GM13976 (cell line): Measurements from ENCODE around the gene RBM20.

Experiments used
- DNase-seq: peaks from one replicate; pipeline ENCODE4 v3.0.0; 2012; ENCODE audit warnings: low spot score
- CTCF ChIP-seq: IDR thresholded peaks from 2 replicates; pipeline ENCODE4 v1.5.1; 2012; ENCODE audit warnings: borderline replicate concordance, mild to moderate bottlenecking; ENCODE audit not compliant: insufficient read depth; ENCODE audit errors: extremely low read depth, missing control alignments, control extremely low read depth
- in situ Hi-C: fragments of 300-500 bp; cut with MboI; formaldehyde crosslinking; loops from one replicate; pipeline ENCODE4 v1.12.0; 2022; ENCODE audit warnings: low sequenced_read_pairs, mixed read lengths, inconsistent platforms; ENCODE audit not compliant: unreplicated experiment

RBM20 gene

GRCh38 chr10:110625356-110625894 is 18.7 kb upstream of the RBM20 start:
- in situ Hi-C loops, result no loop called here
- no peak for DNase-seq
- TF ChIP-seq CTCF, result no peak

GRCh38 chr10:110625951-110626855 is 17.9 kb upstream of the RBM20 start:
- no peak for DNase-seq
- TF ChIP-seq CTCF, result no peak
- in situ Hi-C loops, result no loop called here

- in situ Hi-C loops, result no loop called here
- TF ChIP-seq CTCF, result no peak
- DNase-seq, result no peak
These were observed 16.0 kb upstream of the RBM20 start for GRCh38 chr10:110628161-110628560.

GRCh38 chr10:110629680-110630191 is 14.4 kb upstream of the RBM20 start:
- in situ Hi-C loops, result no loop called here
- DNase-seq, result no peak

GRCh38 chr10:110631934-110632333 is 12.2 kb upstream of the RBM20 start:
- in situ Hi-C loops, result no loop called here
- no peak for TF ChIP-seq CTCF
- DNase-seq, result no peak

More at GRCh38 chr10:110629680-110630191, 14.4 kb upstream of the RBM20 start:
- TF ChIP-seq CTCF, result no peak

GRCh38 chr10:110632591-110633215 is 11.4 kb upstream of the RBM20 start:
- in situ Hi-C loops, result no loop called here
- TF ChIP-seq CTCF, result no peak
- DNase-seq, result no peak
